Nephron progenitor cell (in vitro differentiated cells): Measurements from ENCODE around the gene OR1B1.
"Not testable (repeated sequence)": the region's sequence is repeated elsewhere in the genome, so short reads cannot be mapped to it uniquely, and the experiment has no call there.

ENCODE experiments used
- DNase-seq: peaks from one replicate; pipeline ENCODE4 v3.0.0; 2021
- H3K27ac Mint-ChIP-seq: 2 replicates; pipeline ENCODE4 v1.8.0; 2021; ENCODE audit warnings: mild to moderate bottlenecking, moderate library complexity, mixed read lengths
- H3K27me3 Mint-ChIP-seq: 2 replicates; pipeline ENCODE4 v1.8.0; 2021; ENCODE audit warnings: mild to moderate bottlenecking, low read depth, mixed read lengths; ENCODE audit not compliant: poor library complexity
- H3K36me3 Mint-ChIP-seq: 2 replicates; pipeline ENCODE4 v1.8.0; 2021; ENCODE audit warnings: low read depth, mixed read lengths
- H3K4me1 Mint-ChIP-seq: 2 replicates; pipeline ENCODE4 v1.8.0; 2021; ENCODE audit warnings: mixed read lengths
- H3K4me3 Mint-ChIP-seq: 2 replicates; pipeline ENCODE4 v1.8.0; 2021; ENCODE audit warnings: mild to moderate bottlenecking, moderate library complexity, mixed read lengths
- H3K9me3 Mint-ChIP-seq: 2 replicates; pipeline ENCODE4 v1.8.0; 2021; ENCODE audit warnings: mild to moderate bottlenecking, moderate library complexity, mixed read lengths
- CTCF ChIP-seq: fragments of 200-600 bp; sonication (generic); IDR thresholded peaks from 2 replicates; pipeline ENCODE4 v1.5.0; 2021; ENCODE audit warnings: antibody characterized with exemption

OR1B1 gene

GRCh38 chr9:122642226-122642625 is 15.2 kb downstream of the OR1B1 start:
- Mint-ChIP-seq H3K36me3 (no peaks in the 10 kb centered on the region), H3K4me1 (no peaks in the 10 kb centered on the region)

GRCh38 chr9:122619996-122620395 is 37.4 kb downstream of the OR1B1 start:
- H3K9me3 Mint-ChIP-seq = peaks cover 29% of the 10 kb centered on the region
- H3K36me3 Mint-ChIP-seq = no peaks in the 10 kb centered on the region
- no peak for DNase-seq
- TF ChIP-seq CTCF = no peak
- H3K4me1 Mint-ChIP-seq = no peaks in the 10 kb centered on the region
- no peak overlapping the region for H3K4me3 Mint-ChIP-seq
- H3K27me3 Mint-ChIP-seq = no peaks in the 10 kb centered on the region
- H3K27ac Mint-ChIP-seq = no peak overlapping the region

More at GRCh38 chr9:122642226-122642625, 15.2 kb downstream of the OR1B1 start:
- TF ChIP-seq CTCF = no peak
- peak; percentile 6 for DNase-seq
- Mint-ChIP-seq H3K27me3 (no peaks in the 10 kb centered on the region), H3K9me3 (peaks cover 42% of the 10 kb centered on the region), H3K4me3 (no peak overlapping the region), H3K27ac (no peak overlapping the region)

GRCh38 chr9:122614362-122614761 is 43.1 kb downstream of the OR1B1 start, which contains the start of gene OR1Q1:
OR1Q1 (plus strand) TSS chr9:122614738; CDS start chr9:122614738, 0 bp downstream.
- no peak for DNase-seq
- Mint-ChIP-seq H3K27me3 (no peaks in the 10 kb centered on the region), H3K36me3 (no peaks in the 10 kb centered on the region), H3K9me3 (peaks cover 33% of the 10 kb centered on the region), H3K4me3 (no peak within 1 kb of the TSS), H3K4me1 (no peaks in the 10 kb centered on the region), H3K27ac (no peak within 1 kb of the TSS)
- TF ChIP-seq CTCF = no peak

- Mint-ChIP-seq H3K9me3 (peaks cover 40% of the 10 kb centered on the region), H3K27ac (no peak overlapping the region), H3K4me1 (no peaks in the 10 kb centered on the region), H3K36me3 (no peaks in the 10 kb centered on the region), H3K4me3 (no peak overlapping the region), H3K27me3 (no peaks in the 10 kb centered on the region)
- no peak for DNase-seq
- TF ChIP-seq CTCF = no peak
Measured at GRCh38 chr9:122609804-122610203, 47.6 kb downstream of the OR1B1 start.

- no peaks in the 10 kb centered on the region for H3K4me1 Mint-ChIP-seq
- no peak overlapping the region for H3K4me3 Mint-ChIP-seq
- no peak for TF ChIP-seq CTCF
- H3K27me3 Mint-ChIP-seq = no peaks in the 10 kb centered on the region
- no peaks in the 10 kb centered on the region for H3K36me3 Mint-ChIP-seq
- H3K27ac Mint-ChIP-seq = no peak overlapping the region
- peaks cover 54% of the 10 kb centered on the region for H3K9me3 Mint-ChIP-seq
- no peak for DNase-seq
Measured at GRCh38 chr9:122606587-122606986, 50.8 kb downstream of the OR1B1 start.

GRCh38 chr9:122605691-122606090 is 51.7 kb downstream of the OR1B1 start:
- TF ChIP-seq CTCF = no peak
- Mint-ChIP-seq H3K4me3 (no peak overlapping the region), H3K27me3 (peaks cover under 1% of the 10 kb centered on the region), H3K9me3 (peaks cover 53% of the 10 kb centered on the region), H3K36me3 (no peaks in the 10 kb centered on the region), H3K27ac (no peak overlapping the region), H3K4me1 (no peaks in the 10 kb centered on the region)
- no peak for DNase-seq

GRCh38 chr9:122583284-122583683 is 74.1 kb downstream of the OR1B1 start, which contains the start of gene OR1L8:
OR1L8 (minus strand) TSS chr9:122583384; CDS start chr9:122568477, 14,907 bp downstream.
- H3K36me3 Mint-ChIP-seq, H3K27me3 Mint-ChIP-seq, DNase-seq, H3K4me3 Mint-ChIP-seq, H3K4me1 Mint-ChIP-seq, H3K27ac Mint-ChIP-seq: not testable (repeated sequence)
- H3K9me3 Mint-ChIP-seq = peaks cover 47% of the 10 kb centered on the region
